ES-I3 (cell line): Measurements from ENCODE around the gene KLRF2.
A peak's percentile ranks its signal among the peaks of the same experiment; 100 is the strongest.

Experiments used
- H3K36me3 ChIP-seq: 2 replicates; pipeline ENCODE4 v1.6.1; 2013; ENCODE audit warnings: mild to moderate bottlenecking, low read length, control low read depth, moderate library complexity; ENCODE audit not compliant: insufficient read depth
- H3K4me1 ChIP-seq: 2 replicates; pipeline ENCODE4 v1.6.1; 2013; ENCODE audit warnings: mild to moderate bottlenecking, control low read depth, low read length; ENCODE audit not compliant: insufficient read depth
- H3K9ac ChIP-seq: 2 replicates; pipeline ENCODE4 v1.6.1; 2013; ENCODE audit warnings: low read depth, mild to moderate bottlenecking, low read length, moderate library complexity
- H3K9me3 ChIP-seq: 2 replicates; pipeline ENCODE4 v1.6.1; 2013; ENCODE audit warnings: mild to moderate bottlenecking, low read length, moderate library complexity; ENCODE audit not compliant: control insufficient read depth, insufficient read depth

The KLRF2 gene

DNA sequence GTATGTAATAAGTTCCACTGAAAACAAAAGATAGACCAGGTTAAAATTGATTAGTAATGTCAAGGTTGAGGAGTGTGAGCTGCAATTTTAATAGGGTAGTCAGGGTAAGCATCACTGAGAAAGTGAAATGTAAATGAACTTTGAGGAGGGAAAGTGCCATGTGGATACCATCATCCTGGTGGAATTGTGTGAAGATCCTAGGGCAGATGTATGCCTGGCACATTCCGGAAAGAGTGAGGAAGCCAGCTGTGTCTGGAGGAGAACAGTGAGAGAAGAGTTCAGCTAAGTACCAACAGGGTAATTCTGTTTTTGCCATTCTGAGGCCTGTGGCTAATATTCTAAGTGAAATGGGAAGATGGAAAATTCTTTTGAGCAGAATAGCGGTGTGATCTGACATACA lies 53.7 kb downstream of the KLRF2 start:
- no peaks in the 10 kb centered on the region for H3K4me1 ChIP-seq

DNA sequence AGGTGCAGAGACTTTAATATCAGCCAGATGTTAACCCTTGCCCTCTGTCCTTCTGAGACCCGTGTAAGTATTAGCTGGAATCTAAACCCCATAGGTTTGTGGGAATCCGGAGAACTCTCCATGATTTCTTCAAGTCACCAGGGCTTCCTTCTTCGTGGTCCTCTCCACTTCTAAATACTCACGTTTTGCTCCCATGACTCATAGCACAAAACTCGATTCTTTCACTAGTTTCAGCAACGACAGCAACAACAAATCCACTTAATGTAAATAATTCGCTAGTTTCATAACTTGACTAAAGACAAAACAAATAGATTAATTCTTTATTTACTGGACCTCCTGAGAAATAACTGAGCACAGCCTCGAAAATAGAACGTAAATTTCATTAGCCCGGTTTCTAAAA lies 55.3 kb downstream of the KLRF2 start:
- Histone ChIP-seq H3K9me3 (no peaks in the 10 kb centered on the region), H3K4me1 (no peaks in the 10 kb centered on the region), H3K9ac (no peak overlapping the region), H3K36me3 (no peaks in the 10 kb centered on the region)

More for the DNA sequence above, 53.7 kb downstream of the KLRF2 start:
- Histone ChIP-seq H3K9me3 (no peaks in the 10 kb centered on the region), H3K9ac (no peak overlapping the region), H3K36me3 (no peaks in the 10 kb centered on the region)

DNA sequence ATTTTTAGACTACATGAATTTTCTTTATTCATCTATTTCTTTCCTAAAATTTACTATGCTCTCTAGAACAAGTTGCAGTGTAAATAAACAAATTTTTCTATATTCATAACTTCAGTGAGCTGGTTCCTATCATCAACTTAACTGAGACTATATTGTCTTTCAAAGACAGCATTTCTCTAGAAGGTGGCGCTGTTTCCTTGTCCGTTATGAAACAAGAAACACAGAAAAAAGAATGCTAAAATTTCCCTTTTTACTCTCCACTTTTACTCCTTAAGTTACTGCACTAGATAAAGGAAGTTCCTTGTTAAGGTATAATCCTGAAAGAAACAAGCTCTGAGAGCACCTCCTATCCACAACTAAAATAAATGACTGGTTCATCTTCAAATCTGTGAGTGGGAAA lies 59.1 kb downstream of the KLRF2 start:
- Histone ChIP-seq H3K9me3 (no peaks in the 10 kb centered on the region), H3K36me3 (no peaks in the 10 kb centered on the region), H3K9ac (no peak overlapping the region), H3K4me1 (no peaks in the 10 kb centered on the region)

DNA sequence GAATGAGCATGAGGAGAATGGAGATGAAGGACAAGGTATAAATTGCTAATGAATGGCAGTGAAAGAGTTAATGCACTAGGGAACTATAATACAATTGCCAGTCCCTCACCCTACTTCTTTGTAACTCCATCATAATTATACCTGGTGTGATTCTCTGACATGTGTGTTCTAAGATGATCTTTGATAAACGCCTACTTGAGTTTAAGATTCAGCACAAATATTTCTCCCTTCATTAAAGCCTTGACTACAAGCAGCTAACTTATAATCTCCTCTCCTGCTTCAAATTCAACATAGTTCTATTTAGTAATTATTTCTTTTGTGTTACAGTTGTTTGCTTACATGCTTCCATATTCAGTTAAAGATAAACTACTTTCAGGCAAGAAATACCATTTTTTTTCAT lies 60.5 kb downstream of the KLRF2 start:
- H3K9me3 ChIP-seq = no peaks in the 10 kb centered on the region
- H3K4me1 ChIP-seq = no peaks in the 10 kb centered on the region
- H3K9ac ChIP-seq = no peak overlapping the region
- H3K36me3 ChIP-seq = no peaks in the 10 kb centered on the region

DNA sequence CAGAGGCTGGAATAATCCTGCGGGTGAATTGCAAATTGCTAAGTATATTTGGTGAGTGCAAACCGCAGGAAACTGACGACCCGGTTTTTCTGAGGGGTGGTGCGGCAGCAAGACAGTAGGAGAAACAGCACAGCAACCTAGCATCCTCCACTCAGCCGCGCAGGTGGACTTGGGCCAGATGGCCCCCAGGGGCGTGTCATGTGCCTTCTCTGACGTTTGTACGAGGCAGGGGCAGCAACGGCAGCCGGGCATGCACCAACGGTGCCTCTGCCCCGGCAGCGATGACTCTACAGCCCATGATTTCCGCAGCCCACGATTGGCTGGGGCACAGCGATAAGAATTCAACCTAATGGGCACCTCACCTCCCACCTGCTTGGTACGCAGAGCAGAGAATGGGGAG lies 62.0 kb downstream of the KLRF2 start:
- Histone ChIP-seq H3K9ac (peak overlapping the region; percentile 37; the same call in 1 of the 2 replicates), H3K9me3 (no peaks in the 10 kb centered on the region), H3K4me1 (no peaks in the 10 kb centered on the region), H3K36me3 (no peaks in the 10 kb centered on the region)

DNA sequence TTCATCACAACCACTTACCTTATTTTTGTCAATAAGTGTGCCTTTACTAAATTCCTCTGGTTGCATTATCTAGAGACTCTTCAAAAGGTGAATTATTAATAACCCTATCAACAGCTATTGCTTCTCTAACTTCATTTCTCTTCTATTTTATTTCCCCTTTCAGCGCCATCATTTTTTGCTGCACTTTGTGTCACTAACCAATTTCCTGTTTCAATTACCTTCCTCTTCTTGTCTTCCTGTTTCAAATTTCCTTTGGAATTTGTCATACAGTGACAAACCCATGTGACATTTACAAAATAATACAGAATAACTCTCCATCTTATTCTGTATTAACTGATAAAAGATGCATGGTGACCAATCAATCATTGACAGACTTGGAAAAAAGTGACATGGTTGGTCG lies 63.1 kb downstream of the KLRF2 start:
- Histone ChIP-seq H3K4me1 (no peaks in the 10 kb centered on the region), H3K9ac (no peak overlapping the region), H3K36me3 (no peaks in the 10 kb centered on the region), H3K9me3 (0 out of 2 replicates have a peak, but pooled peaks cover 2% of the 10 kb centered on the region)
